Gastroesophageal sphincter (tissue), 4 donors: ENCODE data around the gene CMTM7. TPM values are rescaled to one million over a fixed set of nuclear protein-coding genes. Genes with fewer than 3 reads are reported as not detected.

Experiments used
- ATAC-seq: fragments of 150-250 bp; one replicate; pipeline ENCODE4 v1.9.1; 2016; ENCODE audit warnings: mild to moderate bottlenecking, moderate library complexity
- H3K27ac ChIP-seq, 4 donors: fragments of 200-600 bp; sonication (generic) in 3 of 4; 1 replicate in 3 of 4; 2 replicates in 1 of 4; pipeline ENCODE4 v1.5.1; 2016 to 2019
- H3K27me3 ChIP-seq: fragments of 200-600 bp; sonication (generic); one replicate; pipeline ENCODE4 v1.5.1; 2019
- H3K36me3 ChIP-seq, 2 donors: fragments of 200-600 bp; sonication (generic); one replicate each; pipeline ENCODE4 v1.5.1; 2019; ENCODE audit warnings: control low read depth in 1 of 2
- H3K4me1 ChIP-seq, 3 donors: fragments of 200-600 bp; sonication (generic); 1 replicate in 2 of 3; 2 replicates in 1 of 3; pipeline ENCODE4 v1.5.1; 2016 to 2019; ENCODE audit warnings: control low read depth in 2 of 3
- H3K4me3 ChIP-seq, 2 donors: fragments of 200-600 bp; sonication (generic); one replicate each; pipeline ENCODE4 v1.5.1; 2019; ENCODE audit warnings: mild to moderate bottlenecking in 1 of 2, moderate library complexity in 1 of 2
- H3K9me3 ChIP-seq, 3 donors: fragments of 200-600 bp; sonication (generic); one replicate each; pipeline ENCODE4 v1.5.1; 2017 to 2019; ENCODE audit warnings: control low read depth in 2 of 3
- CTCF ChIP-seq, 4 experiments: fragments of 200-600 bp in 2 of 4; fragments of 450-650 bp in 2 of 4; sonication (generic) in 1 of 4; IDR thresholded peaks; one replicate each; pipeline ENCODE4 v1.5.1; 2017 to 2019; ENCODE audit warnings: antibody characterized with exemption in 4 of 4, mild to moderate bottlenecking in 2 of 4, moderate library complexity in 2 of 4
- EP300 ChIP-seq: sonication (generic); formaldehyde crosslinking; IDR thresholded peaks from one replicate; pipeline ENCODE4 v1.6.1; 2017; ENCODE audit warnings: antibody characterized with exemption, mild to moderate bottlenecking
- POLR2A ChIP-seq, 2 donors: fragments of 450-650 bp; IDR thresholded peaks; one replicate each; pipeline ENCODE4 v1.6.1; 2017; ENCODE audit warnings: antibody characterized with exemption in 2 of 2, mild to moderate bottlenecking in 2 of 2, moderate library complexity in 1 of 2
- POLR2AphosphoS5 ChIP-seq: sonication (generic); formaldehyde crosslinking; IDR thresholded peaks from one replicate; pipeline ENCODE4 v1.6.1; 2017; ENCODE audit warnings: antibody characterized with exemption
- WGBS, 2 donors: methylation state at CpG; one replicate each; pipeline ENCODE4 v1.1.5; 2018; ENCODE audit warnings: low coverage in 1 of 2; 5-methylcytosine and 5-hydroxymethylcytosine counted together
- total RNA-seq, 4 donors: library from RNA; depleted of rRNA; stranded (reverse); fragments of >200 nt; gene quantifications; one replicate each; pipeline ENCODE4 v1.1.0, GENCODE V29; 2016

CMTM7 gene
- total RNA-seq, 4 donors from 2014 or later, result 2.9 to 7.0 (median 6.5) TPM

DNA sequence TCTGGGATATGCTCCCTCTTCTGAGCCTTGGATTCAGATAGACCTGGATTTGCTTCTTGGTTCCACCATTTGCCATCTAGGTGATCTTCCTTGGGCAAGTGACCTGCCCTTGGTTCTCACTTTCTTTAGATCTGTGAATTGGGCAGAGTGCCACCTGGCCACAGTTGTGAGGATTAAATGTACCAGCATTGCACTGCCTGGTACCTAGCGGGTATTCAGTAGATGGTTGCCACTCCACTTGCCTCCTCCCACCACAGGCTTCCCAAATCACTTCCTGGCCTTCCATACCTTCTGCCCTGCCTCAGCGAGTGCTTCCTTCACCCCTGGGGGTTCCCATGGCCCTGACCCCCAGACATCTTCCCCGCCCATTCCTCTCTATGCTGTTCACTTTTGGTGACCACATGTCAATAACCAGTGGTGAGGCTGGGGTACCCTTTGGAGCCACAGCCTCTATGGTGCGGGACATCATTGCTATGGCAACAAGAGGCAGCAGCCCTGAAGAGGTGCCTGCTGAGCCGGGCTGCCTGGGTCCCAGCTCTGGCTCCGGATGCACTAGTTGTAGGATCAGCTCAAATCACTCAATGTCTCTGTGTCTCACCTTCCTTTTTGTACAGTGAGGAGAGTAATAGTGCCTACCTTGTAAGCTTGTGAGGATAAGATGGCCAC, 40.5 kb downstream of the CMTM7 start:
- Histone ChIP-seq H3K27me3 (no peaks in the 10 kb centered on the region), H3K4me3 (no peak overlapping the region), H3K4me1 (peaks cover 0 to 12% (median 4%) of the 10 kb centered on the region in 3 donors), H3K27ac (no peak overlapping the region), H3K9me3 (no peaks in the 10 kb centered on the region), H3K36me3 (no peaks in the 10 kb centered on the region)
- ATAC-seq, result no peak
- TF ChIP-seq POLR2AphosphoS5 (no peak), POLR2A (IDR thresholded peaks at IDR 0.05) (no peak), EP300 (no peak), CTCF (IDR thresholded peaks at IDR 0.05) (no peak)
- 90 to 100% methylated on average over 2 of the region's 6 CpGs for WGBS, 2 donors

DNA sequence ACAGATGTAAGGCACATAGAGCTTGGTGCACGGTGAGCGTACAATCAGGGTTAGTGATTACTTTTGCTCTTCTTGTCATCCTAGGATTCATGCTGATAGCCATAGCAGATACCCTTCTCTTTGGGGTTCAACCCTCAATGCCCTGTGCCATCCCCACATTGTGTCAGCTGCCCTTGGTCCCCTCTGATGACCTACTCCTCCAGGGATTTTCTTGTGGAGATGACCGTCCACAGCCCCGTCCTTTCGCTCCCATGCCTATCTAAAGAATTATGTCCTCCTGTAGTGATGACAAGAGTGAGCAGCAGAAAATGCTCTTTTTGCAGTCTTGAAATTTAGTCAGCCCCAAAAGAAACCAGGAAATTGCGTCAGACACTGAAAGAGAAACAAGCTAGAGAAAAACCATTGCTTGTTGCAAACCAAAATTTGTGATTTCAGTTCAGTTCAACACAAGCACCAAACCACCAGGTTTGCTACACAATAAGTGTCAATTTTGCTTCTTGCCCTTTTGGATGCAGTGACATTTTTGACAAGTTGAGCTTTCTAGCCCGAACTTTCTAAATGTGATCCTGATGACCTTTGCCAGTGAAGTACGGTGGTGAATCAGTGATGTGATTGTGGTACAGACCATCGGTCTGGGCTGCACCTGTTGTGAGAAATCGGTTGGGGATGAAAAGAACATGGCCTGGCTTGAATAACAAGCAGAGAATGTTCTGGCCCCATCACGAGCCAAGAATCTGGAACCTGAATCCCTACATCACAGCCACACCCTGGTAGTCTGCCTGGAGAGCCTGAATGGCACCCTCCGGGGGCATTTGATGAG, 41.3 kb downstream of the CMTM7 start:
- peaks cover 0 to 10% (median 4%) of the 10 kb centered on the region in 3 donors for H3K4me1 ChIP-seq
- no peak for ATAC-seq
- H3K27ac ChIP-seq, result no peak overlapping the region
- no peaks in the 10 kb centered on the region for H3K9me3 ChIP-seq
- no peak for TF ChIP-seq POLR2AphosphoS5
- no peak for TF ChIP-seq POLR2A (IDR thresholded peaks at IDR 0.05)
- no peak for TF ChIP-seq EP300
- no peak for TF ChIP-seq CTCF (IDR thresholded peaks at IDR 0.05)
- no peaks in the 10 kb centered on the region for H3K27me3 ChIP-seq
- no peak overlapping the region for H3K4me3 ChIP-seq
- H3K36me3 ChIP-seq, result no peaks in the 10 kb centered on the region
- 85 to 96% methylated on average over 6 of the region's 12 CpGs for WGBS, 2 donors

GRCh38 chr3:32434206-32434605, 42.6 kb downstream of the CMTM7 start:
- TF ChIP-seq EP300 (no peak), POLR2AphosphoS5 (no peak), POLR2A (IDR thresholded peaks at IDR 0.05) (no peak), CTCF (IDR thresholded peaks at IDR 0.05) (no peak)
- H3K36me3 ChIP-seq, result no peaks in the 10 kb centered on the region
- no peaks in the 10 kb centered on the region for H3K4me1 ChIP-seq
- no peaks in the 10 kb centered on the region for H3K9me3 ChIP-seq
- ATAC-seq, result no peak
- no peak overlapping the region for H3K4me3 ChIP-seq
- 93 to 97% methylated on average over 4 of the region's 4 CpGs for WGBS, 2 donors
- no peaks in the 10 kb centered on the region for H3K27me3 ChIP-seq
- H3K27ac ChIP-seq, result no peak overlapping the region

- Histone ChIP-seq H3K4me3 (no peak overlapping the region), H3K9me3 (no peaks in the 10 kb centered on the region), H3K27ac (no peak overlapping the region), H3K36me3 (no peaks in the 10 kb centered on the region), H3K4me1 (no peaks in the 10 kb centered on the region), H3K27me3 (no peaks in the 10 kb centered on the region)
- WGBS, 2 donors, result 40 to 49% methylated on average over 2 to 3 of the region's 4 CpGs
- TF ChIP-seq POLR2AphosphoS5, result no peak
- no peak for TF ChIP-seq EP300
- no peak for TF ChIP-seq POLR2A (IDR thresholded peaks at IDR 0.05)
- no peak for TF ChIP-seq CTCF (IDR thresholded peaks at IDR 0.05)
- ATAC-seq, result no peak
Measured at GRCh38 chr3:32435911-32436815, 44.5 kb downstream of the CMTM7 start.
